ENCODE data around the gene SWT1.
A peak's percentile ranks its signal among the peaks of the same experiment; 100 is the strongest.

The SWT1 gene

GRCh38 chr1:185314411-185314810, 157.4 kb downstream of the SWT1 start:
- TF ChIP-seq, protein P1, sequence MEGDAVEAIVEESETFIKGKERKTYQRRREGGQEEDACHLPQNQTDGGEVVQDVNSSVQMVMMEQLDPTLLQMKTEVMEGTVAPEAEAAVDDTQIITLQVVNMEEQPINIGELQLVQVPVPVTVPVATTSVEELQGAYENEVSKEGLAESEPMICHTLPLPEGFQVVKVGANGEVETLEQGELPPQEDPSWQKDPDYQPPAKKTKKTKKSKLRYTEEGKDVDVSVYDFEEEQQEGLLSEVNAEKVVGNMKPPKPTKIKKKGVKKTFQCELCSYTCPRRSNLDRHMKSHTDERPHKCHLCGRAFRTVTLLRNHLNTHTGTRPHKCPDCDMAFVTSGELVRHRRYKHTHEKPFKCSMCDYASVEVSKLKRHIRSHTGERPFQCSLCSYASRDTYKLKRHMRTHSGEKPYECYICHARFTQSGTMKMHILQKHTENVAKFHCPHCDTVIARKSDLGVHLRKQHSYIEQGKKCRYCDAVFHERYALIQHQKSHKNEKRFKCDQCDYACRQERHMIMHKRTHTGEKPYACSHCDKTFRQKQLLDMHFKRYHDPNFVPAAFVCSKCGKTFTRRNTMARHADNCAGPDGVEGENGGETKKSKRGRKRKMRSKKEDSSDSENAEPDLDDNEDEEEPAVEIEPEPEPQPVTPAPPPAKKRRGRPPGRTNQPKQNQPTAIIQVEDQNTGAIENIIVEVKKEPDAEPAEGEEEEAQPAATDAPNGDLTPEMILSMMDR (IDR thresholded peaks at IDR 0.05; ENCODE audit: poor library complexity, severe bottlenecking), result no peak
- Histone ChIP-seq H3K9me3 (ENCODE audit: severe bottlenecking) (no peaks in the 10 kb centered on the region), H3K36me3 (ENCODE audit: low read depth) (peaks cover 44% of the 10 kb centered on the region), H3K27ac (ENCODE audit: poor library complexity, severe bottlenecking) (no peak overlapping the region), H3K4me1 (ENCODE audit: insufficient read depth, poor library complexity, severe bottlenecking) (peaks cover 46% of the 10 kb centered on the region), H3K27me3 (ENCODE audit: insufficient read depth, poor library complexity, severe bottlenecking) (no peaks in the 10 kb centered on the region), H3K4me3 (ENCODE audit: severe bottlenecking) (peak overlapping the region; percentile 86)
- DNase-seq (ENCODE audit: low spot score), result no peak
- no peak for ATAC-seq (ENCODE audit: low read depth)

- Histone ChIP-seq H3K27me3 (ENCODE audit: insufficient read depth, poor library complexity, severe bottlenecking) (no peaks in the 10 kb centered on the region), H3K4me3 (ENCODE audit: severe bottlenecking) (peak overlapping the region; percentile 86), H3K9me3 (ENCODE audit: severe bottlenecking) (no peaks in the 10 kb centered on the region), H3K4me1 (ENCODE audit: insufficient read depth, poor library complexity, severe bottlenecking) (peaks cover 46% of the 10 kb centered on the region), H3K27ac (ENCODE audit: poor library complexity, severe bottlenecking) (peak overlapping the region; percentile 87), H3K36me3 (ENCODE audit: low read depth) (peaks cover 32% of the 10 kb centered on the region)
- no peak; the same call in 2 of the 3 replicates for ATAC-seq (ENCODE audit: low read depth)
- TF ChIP-seq, protein P1 (IDR thresholded peaks at IDR 0.05; ENCODE audit: poor library complexity, severe bottlenecking), result no peak
- no peak for DNase-seq (ENCODE audit: low spot score)
Observed at GRCh38 chr1:185315445-185316071, 158.6 kb downstream of the SWT1 start.

GRCh38 chr1:185316163-185317033, 159.4 kb downstream of the SWT1 start:
- H3K27me3 ChIP-seq (ENCODE audit: insufficient read depth, poor library complexity, severe bottlenecking), result no peaks in the 10 kb centered on the region
- peaks cover 24% of the 10 kb centered on the region for H3K36me3 ChIP-seq (ENCODE audit: low read depth)
- TF ChIP-seq, protein P1 (IDR thresholded peaks at IDR 0.05; ENCODE audit: poor library complexity, severe bottlenecking), result no peak
- peak; percentile 93 for DNase-seq (ENCODE audit: low spot score)
- no peaks in the 10 kb centered on the region for H3K9me3 ChIP-seq (ENCODE audit: severe bottlenecking)
- peak overlapping the region; percentile 87 for H3K27ac ChIP-seq (ENCODE audit: poor library complexity, severe bottlenecking)
- peak overlapping the region; percentile 86 for H3K4me3 ChIP-seq (ENCODE audit: severe bottlenecking)
- H3K4me1 ChIP-seq (ENCODE audit: insufficient read depth, poor library complexity, severe bottlenecking), result peaks cover 46% of the 10 kb centered on the region
- peak; percentile 68 for ATAC-seq (ENCODE audit: low read depth)

DNA sequence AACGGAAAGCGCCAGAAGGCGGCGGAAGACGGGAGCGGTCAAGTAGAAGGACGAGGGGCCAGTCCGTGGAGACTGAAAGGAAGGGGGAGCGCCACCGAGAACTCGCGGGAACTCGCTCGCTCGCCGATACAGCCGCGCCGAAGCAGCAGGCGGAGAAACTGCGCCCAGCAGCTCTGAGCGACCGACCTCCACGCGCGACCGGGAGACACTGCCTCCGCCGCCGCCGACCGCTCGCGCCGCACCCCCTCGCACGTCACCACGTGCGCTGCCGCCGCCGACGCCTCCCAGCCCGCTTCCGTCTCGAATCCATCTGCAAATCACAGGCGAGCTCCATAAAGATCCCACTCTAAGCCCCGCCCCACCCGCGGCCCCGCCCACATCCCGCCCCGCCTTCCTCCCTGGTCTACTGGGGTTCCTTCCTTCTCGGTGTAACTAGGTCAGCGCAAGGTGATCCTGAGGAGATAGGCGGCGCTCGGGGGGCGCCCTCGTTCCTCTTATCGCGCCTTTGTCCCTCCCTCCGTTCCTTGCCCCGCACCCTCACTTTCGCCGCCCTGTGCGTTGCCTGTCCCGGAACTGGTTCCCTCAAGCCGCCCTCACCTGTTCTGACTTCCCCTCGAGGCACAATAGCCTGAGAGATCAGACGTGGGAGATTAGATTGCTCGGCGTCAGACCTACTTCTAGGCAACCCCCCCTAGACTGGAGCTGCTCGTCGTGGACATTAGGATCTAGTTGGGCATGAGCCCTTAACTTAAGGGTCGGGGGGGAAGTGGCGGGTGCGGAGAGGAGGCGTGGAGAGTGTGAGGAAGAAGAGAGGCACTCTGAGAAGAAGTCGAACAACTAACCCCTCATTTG, 160.3 kb downstream of the SWT1 start, which contains the start of gene IVNS1ABP:
TSS of gene IVNS1ABP (minus strand) at position 210 of the 852 bp plus-strand sequence. CDS start 7,750 bp downstream, outside the sequence.
- DNase-seq (ENCODE audit: low spot score), result peak; percentile 92
- H3K27me3 ChIP-seq (ENCODE audit: insufficient read depth, poor library complexity, severe bottlenecking), result no peaks in the 10 kb centered on the region
- H3K36me3 ChIP-seq (ENCODE audit: low read depth), result peaks cover 16% of the 10 kb centered on the region
- ATAC-seq (ENCODE audit: low read depth), result peak; percentile 70
- peaks cover 41% of the 10 kb centered on the region for H3K4me1 ChIP-seq (ENCODE audit: insufficient read depth, poor library complexity, severe bottlenecking)
- TF ChIP-seq, protein P1 (IDR thresholded peaks at IDR 0.05; ENCODE audit: poor library complexity, severe bottlenecking), result peak; percentile 70
- peak within 1 kb of the TSS; percentile 87 for H3K27ac ChIP-seq (ENCODE audit: poor library complexity, severe bottlenecking)
- peak within 1 kb of the TSS; percentile 86 for H3K4me3 ChIP-seq (ENCODE audit: severe bottlenecking)
- no peaks in the 10 kb centered on the region for H3K9me3 ChIP-seq (ENCODE audit: severe bottlenecking)
